IMR-90 (cell line): Measurements from ENCODE around the gene PLXNC1. TPM values are rescaled to one million over a fixed set of nuclear protein-coding genes. Genes with fewer than 3 reads are reported as not detected.

Source experiments
- ATAC-seq: fragments of 200-7000 bp; cut with Tn5 transposase; 2 replicates; pipeline ENCODE4 v1.9.1; 2020; ENCODE audit warnings: low read depth, mild to moderate bottlenecking, moderate library complexity
- BruUV-seq: library from RNA; stranded (reverse); fragments of 400-500 nt; replicated peaks from 2 replicates; lab custom pipeline; 2021; lab: Mats Ljungman, UMichigan
- CTCF ChIA-PET: fragments of 300-600 bp; formaldehyde crosslinking; extraction: SDS; loops from one replicate; lab custom pipeline; 2021; ENCODE audit warnings: antibody characterized with exemption; lab: Yijun Ruan, JAX
- POLR2A ChIA-PET: fragments of 300-600 bp; sonication (Branson Sonifier 250); formaldehyde crosslinking; loops from one replicate; lab custom pipeline; 2022; ENCODE audit warnings: antibody characterized with exemption; ENCODE audit not compliant: unreplicated experiment; lab: Charles Lee
- DNase-seq: peaks from one replicate; pipeline ENCODE4 v3.0.0; 2013
- H2AFZ ChIP-seq: replicated peaks from 2 replicates; pipeline ENCODE3; 2013; ENCODE audit warnings: low read length, mild to moderate bottlenecking; ENCODE audit not compliant: poor library complexity
- H2AK5ac ChIP-seq: 2 replicates; pipeline ENCODE4 v1.6.1; 2013; ENCODE audit warnings: low read depth, low read length, inconsistent platforms
- H2AK9ac ChIP-seq: replicated peaks from 2 replicates; pipeline ENCODE3; 2013; ENCODE audit warnings: mild to moderate bottlenecking, low read depth, low read length, moderate library complexity; ENCODE audit not compliant: poor library complexity
- H2BK120ac ChIP-seq: 2 replicates; pipeline ENCODE4 v1.6.1; 2013; ENCODE audit warnings: low read depth, low read length, inconsistent platforms
- H2BK15ac ChIP-seq: 3 replicates; pipeline ENCODE4 v1.6.1; 2013; ENCODE audit warnings: low read depth, low read length, inconsistent platforms
- H2BK20ac ChIP-seq: 2 replicates; pipeline ENCODE4 v1.6.1; 2013; ENCODE audit warnings: low read depth, mild to moderate bottlenecking, inconsistent platforms, low read length, moderate library complexity
- H2BK5ac ChIP-seq: 2 replicates; pipeline ENCODE4 v1.6.1; 2013; ENCODE audit warnings: mild to moderate bottlenecking, low read depth, low read length, inconsistent platforms; ENCODE audit not compliant: poor library complexity, severe bottlenecking
- H3K14ac ChIP-seq: replicated peaks from 2 replicates; pipeline ENCODE4 v1.6.1; 2013; ENCODE audit warnings: low read depth, low read length, inconsistent platforms
- H3K18ac ChIP-seq: 2 replicates; pipeline ENCODE4 v1.6.1; 2013; ENCODE audit warnings: low read depth, low read length, control low read depth
- H3K23ac ChIP-seq: 2 replicates; pipeline ENCODE4 v1.6.1; 2013; ENCODE audit warnings: low read depth, low read length, inconsistent platforms
- H3K27ac ChIP-seq: 2 replicates; pipeline ENCODE4 v1.5.1; 2013; ENCODE audit warnings: mild to moderate bottlenecking, control low read depth, low read length; ENCODE audit not compliant: insufficient read depth
- H3K27me3 ChIP-seq: 2 replicates; pipeline ENCODE4 v1.6.1; 2013; ENCODE audit warnings: low read length; ENCODE audit not compliant: control insufficient read depth, insufficient read depth
- H3K36me3 ChIP-seq: 2 replicates; pipeline ENCODE4 v1.6.1; 2013; ENCODE audit warnings: low read length, mixed read lengths; ENCODE audit not compliant: control insufficient read depth, insufficient read depth
- H3K4ac ChIP-seq: 2 replicates; pipeline ENCODE4 v1.6.1; 2013; ENCODE audit warnings: low read depth, low read length, inconsistent platforms
- H3K4me1 ChIP-seq: 2 replicates; pipeline ENCODE4 v1.6.1; 2013; ENCODE audit warnings: low read length, mixed read lengths; ENCODE audit not compliant: control insufficient read depth, insufficient read depth
- H3K4me2 ChIP-seq: 2 replicates; pipeline ENCODE4 v1.6.1; 2013; ENCODE audit warnings: low read depth, mild to moderate bottlenecking, control low read depth, low read length, moderate library complexity
- H3K4me3 ChIP-seq: 2 replicates; pipeline ENCODE4 v1.5.1; 2013; ENCODE audit warnings: low read depth, mild to moderate bottlenecking, control low read depth, low read length, moderate library complexity; ENCODE audit not compliant: insufficient read depth
- H3K56ac ChIP-seq: 2 replicates; pipeline ENCODE4 v1.6.1; 2013; ENCODE audit warnings: low read length, inconsistent platforms; ENCODE audit not compliant: insufficient read depth; ENCODE audit errors: extremely low read depth
- H3K79me1 ChIP-seq, 2 experiments: 2 replicates each; pipeline ENCODE4 v1.6.1; 2013; ENCODE audit warnings: low read length in 2 of 2, inconsistent platforms in 1 of 2, low read depth in 1 of 2
- H3K9ac ChIP-seq: 2 replicates; pipeline ENCODE4 v1.6.1; 2013; ENCODE audit warnings: low read depth, low read length, control low read depth
- H3K9me1 ChIP-seq: 2 replicates; pipeline ENCODE4 v1.6.1; 2013; ENCODE audit warnings: low read length, inconsistent platforms; ENCODE audit not compliant: insufficient read depth
- H3K9me3 ChIP-seq: 2 replicates; pipeline ENCODE4 v1.6.1; 2013; ENCODE audit warnings: low read length; ENCODE audit not compliant: control insufficient read depth, insufficient read depth
- H4K20me1 ChIP-seq: 2 replicates; pipeline ENCODE4 v1.6.1; 2013; ENCODE audit warnings: low read length, inconsistent platforms; ENCODE audit not compliant: insufficient read depth
- H4K5ac ChIP-seq: 2 replicates; pipeline ENCODE4 v1.6.1; 2013; ENCODE audit warnings: mild to moderate bottlenecking, low read depth, low read length, control low read depth
- H4K8ac ChIP-seq, 2 experiments: 2 replicates each; pipeline ENCODE4 v1.6.1; 2013; ENCODE audit warnings: low read depth in 2 of 2, low read length in 2 of 2, control low read depth in 1 of 2, inconsistent platforms in 1 of 2
- H4K91ac ChIP-seq: 2 replicates; pipeline ENCODE4 v1.6.1; 2013; ENCODE audit warnings: low read depth, low read length, inconsistent platforms; ENCODE audit not compliant: insufficient read depth
- BHLHE40 ChIP-seq: fragments of 150-350 bp; IDR thresholded peaks from 2 replicates; pipeline ENCODE4 v1.6.1; 2016; ENCODE audit warnings: mild to moderate bottlenecking, low read depth, low read length
- CEBPB ChIP-seq: IDR thresholded peaks from 2 replicates; pipeline ENCODE4 v1.6.1; 2012; ENCODE audit warnings: low read depth, low read length, improper control_type of control experiment
- POLR2A ChIP-seq: IDR thresholded peaks from 2 replicates; pipeline ENCODE4 v1.6.1; 2012; ENCODE audit warnings: mild to moderate bottlenecking, low read depth, low read length
- WGBS, 2 experiments: methylation state at CpG; one replicate each; pipeline versions ENCODE4 v1.1.5 to v1.1.7; 2013; ENCODE audit warnings: missing lambda C conversion rate in 2 of 2; ENCODE audit not compliant: insufficient read length in 1 of 2; ENCODE audit errors: extremely low coverage in 2 of 2; 5-methylcytosine and 5-hydroxymethylcytosine counted together
- dilution Hi-C: fragments of 300-500 bp; cut with HindIII; formaldehyde crosslinking; loops from one replicate; pipeline ENCODE4 v1.14.3; 2018; ENCODE audit warnings: low sequenced_read_pairs; ENCODE audit not compliant: unreplicated experiment
- in situ Hi-C: fragments of 300-500 bp; cut with MboI; formaldehyde crosslinking; loops from 3 replicates; pipeline ENCODE4 v1.14.3; 2019; ENCODE audit warnings: low sequenced_read_pairs, inconsistent platforms, mixed read lengths
- intact Hi-C: fragments of 100-400 bp; cut with micrococcal nuclease; formaldehyde crosslinking; loops from 2 replicates; pipeline ENCODE4 v1.10.0; 2022
- polyA plus RNA-seq, 3 experiments: library from polyadenylated mRNA; depleted of rRNA; stranded (reverse); fragments of >200 nt; gene quantifications; 2 replicates each; pipeline ENCODE4 v1.2.3, GENCODE V29; 2012; ENCODE audit warnings: low replicate concordance in 1 of 3
- total RNA-seq: library from RNA; depleted of rRNA; stranded (reverse); fragments of >200 nt; gene quantifications from 2 replicates; pipeline ENCODE4 v1.2.3, GENCODE V29; 2012

Gene PLXNC1
- total and polyA plus RNA-seq, 2 of the 4 experiments (the other 2 are of a cell fraction): 1.0 to 1.6 TPM

GRCh38 chr12:94198469-94198868 is 50.1 kb downstream of the PLXNC1 start:
- Histone ChIP-seq H3K9ac (no peak overlapping the region), H3K4ac (no peak overlapping the region), H3K9me1 (no peaks in the 10 kb centered on the region), H3K4me2 (no peak overlapping the region), H2BK15ac (no peak overlapping the region), H4K8ac (no peak overlapping the region), H3K79me1 (no peaks in the 10 kb centered on the region), H2BK20ac (no peak overlapping the region), H3K36me3 (no peaks in the 10 kb centered on the region), H4K91ac (no peak overlapping the region), H3K14ac (no peak overlapping the region), H2AFZ (no peak overlapping the region), H3K23ac (no peak overlapping the region), H3K27me3 (peaks cover 7% of the 10 kb centered on the region), H3K4me1 (no peaks in the 10 kb centered on the region), H2AK5ac (no peak overlapping the region), H2AK9ac (no peak overlapping the region), H4K5ac (no peak overlapping the region), H2BK5ac (no peak overlapping the region), H3K18ac (no peak overlapping the region), H3K27ac (no peak overlapping the region), H4K20me1 (no peaks in the 10 kb centered on the region), H3K4me3 (no peak overlapping the region), H3K9me3 (peaks cover 6% of the 10 kb centered on the region; the same call in 1 of the 2 replicates), H2BK120ac (no peak overlapping the region), H3K56ac (no peak overlapping the region)
- in situ Hi-C loops (no loop called here), intact Hi-C loops (no loop called here), dilution Hi-C loops (no loop called here)
- no TSS peak for BruUV-seq
- ATAC-seq (no peak), DNase-seq (no peak)
- POLR2A ChIA-PET: no interaction called here
- CTCF ChIA-PET: no interaction called here
- WGBS, 2 experiments: no CpG with 5 or more reads among the region's 5 CpGs
- TF ChIP-seq BHLHE40 (no peak), POLR2A (no peak), CEBPB (no peak)
